SU-DHL-6 (cell line): Measurements from ENCODE around the gene SH3PXD2A.

Source experiments
- H2AFZ ChIP-seq: fragments of 200-600 bp; sonication (generic); 2 replicates; pipeline ENCODE4 v1.6.1; 2014; ENCODE audit warnings: low read depth, mild to moderate bottlenecking, moderate library complexity, mixed read lengths, antibody characterized with exemption, low read length; ENCODE audit not compliant: severe bottlenecking
- H3F3A ChIP-seq: fragments of 200-600 bp; shearing (Covaris generic); 2 replicates; pipeline ENCODE4 v1.6.0; 2016; ENCODE audit warnings: antibody characterized with exemption, mild to moderate bottlenecking; ENCODE audit not compliant: insufficient read depth
- H3K27ac ChIP-seq: fragments of 200-600 bp; sonication (generic); 2 replicates; pipeline ENCODE4 v1.5.1; 2016; ENCODE audit warnings: low read depth, mild to moderate bottlenecking, low read length, moderate library complexity, mixed read lengths
- H3K27me3 ChIP-seq: fragments of 200-600 bp; sonication (generic), shearing (Covaris generic); 2 replicates; pipeline ENCODE4 v1.6.0; 2014; ENCODE audit warnings: mild to moderate bottlenecking, low read length
- H3K36me3 ChIP-seq: fragments of 200-600 bp; sonication (generic); 2 replicates; pipeline ENCODE4 v1.6.1; 2014; ENCODE audit warnings: mild to moderate bottlenecking, low read length, mixed read lengths
- H3K4me2 ChIP-seq: fragments of 300-600, 200-600 bp; shearing (Covaris generic), sonication (generic); 2 replicates; pipeline ENCODE4 v1.6.0; 2014; ENCODE audit warnings: low read length, low read depth, mild to moderate bottlenecking; ENCODE audit not compliant: poor library complexity, severe bottlenecking
- H3K4me3 ChIP-seq: fragments of 200-600 bp; sonication (generic); 2 replicates; pipeline ENCODE4 v1.5.1; 2014; ENCODE audit warnings: antibody characterized with exemption, low read length, mild to moderate bottlenecking, mixed read lengths; ENCODE audit not compliant: insufficient read depth, poor library complexity, severe bottlenecking
- H3K79me2 ChIP-seq: fragments of 200-600 bp; sonication (generic); 2 replicates; pipeline ENCODE4 v1.6.1; 2014; ENCODE audit warnings: mild to moderate bottlenecking, low read length, moderate library complexity; ENCODE audit not compliant: insufficient read depth
- H3K9ac ChIP-seq: fragments of 200-600 bp; sonication (generic); 2 replicates; pipeline ENCODE4 v1.7.0; 2014; ENCODE audit warnings: mild to moderate bottlenecking, low read length
- H3K9me2 ChIP-seq: fragments of 200-600 bp; sonication (generic); replicated peaks from 2 replicates; pipeline ENCODE4 v1.6.1; 2014; ENCODE audit warnings: low read length; ENCODE audit not compliant: insufficient read depth
- H3K9me3 ChIP-seq: fragments of 200-600 bp; sonication (generic); 2 replicates; pipeline ENCODE4 v1.6.1; 2014; ENCODE audit warnings: low read length, mixed read lengths; ENCODE audit not compliant: insufficient read depth
- H4K20me1 ChIP-seq: fragments of 200-600 bp; sonication (generic); 2 replicates; pipeline ENCODE4 v1.6.1; 2014; ENCODE audit warnings: low read depth, mild to moderate bottlenecking, antibody characterized with exemption, low read length, moderate library complexity, mixed read lengths
- CTCF ChIP-seq: fragments of 200-600 bp; sonication (generic); IDR thresholded peaks from one replicate; pipeline ENCODE4 v1.5.1; 2017; ENCODE audit warnings: antibody characterized with exemption, mild to moderate bottlenecking, low read length, moderate library complexity; ENCODE audit not compliant: insufficient read depth, poor library complexity, severe bottlenecking
- EZH2phosphoT487 ChIP-seq: fragments of 200-600 bp; sonication (generic), shearing (Covaris generic); conservative IDR thresholded peaks from 2 replicates; pipeline ENCODE4 v1.6.1; 2018; ENCODE audit warnings: mild to moderate bottlenecking, antibody characterized with exemption, low read length, moderate library complexity, mixed read lengths

Gene SH3PXD2A

GRCh38 chr10:103790580-103790979, 64.8 kb downstream of the SH3PXD2A start:
- H3K9ac ChIP-seq = no peak overlapping the region
- H3K9me2 ChIP-seq = no peaks in the 10 kb centered on the region
- no peaks in the 10 kb centered on the region for H3K27me3 ChIP-seq
- H2AFZ ChIP-seq = no peak overlapping the region
- H3F3A ChIP-seq = no peaks in the 10 kb centered on the region
- no peak overlapping the region for H3K27ac ChIP-seq
- H3K79me2 ChIP-seq = no peaks in the 10 kb centered on the region
- H3K36me3 ChIP-seq = no peaks in the 10 kb centered on the region
- TF ChIP-seq CTCF = no peak
- no peak for TF ChIP-seq EZH2phosphoT487
- no peak overlapping the region for H3K4me3 ChIP-seq
- H3K9me3 ChIP-seq = no peaks in the 10 kb centered on the region
- no peaks in the 10 kb centered on the region for H4K20me1 ChIP-seq
- no peak overlapping the region for H3K4me2 ChIP-seq

GRCh38 chr10:103789771-103790201, 65.6 kb downstream of the SH3PXD2A start:
- Histone ChIP-seq H3K79me2 (no peaks in the 10 kb centered on the region), H3K36me3 (no peaks in the 10 kb centered on the region), H3K4me2 (no peak overlapping the region), H3K27me3 (no peaks in the 10 kb centered on the region), H3K9me3 (no peaks in the 10 kb centered on the region), H3K9me2 (no peaks in the 10 kb centered on the region), H4K20me1 (no peaks in the 10 kb centered on the region), H3K27ac (no peak overlapping the region), H3K4me3 (no peak overlapping the region), H3K9ac (no peak overlapping the region), H3F3A (no peaks in the 10 kb centered on the region), H2AFZ (no peak overlapping the region)
- TF ChIP-seq EZH2phosphoT487 (no peak), CTCF (no peak)

GRCh38 chr10:103789161-103789560, 66.2 kb downstream of the SH3PXD2A start:
- H3F3A ChIP-seq = no peaks in the 10 kb centered on the region
- H3K9me3 ChIP-seq = no peaks in the 10 kb centered on the region
- no peaks in the 10 kb centered on the region for H3K27me3 ChIP-seq
- no peaks in the 10 kb centered on the region for H3K9me2 ChIP-seq
- TF ChIP-seq CTCF (no peak), EZH2phosphoT487 (no peak)
- no peaks in the 10 kb centered on the region for H3K79me2 ChIP-seq
- no peak overlapping the region for H2AFZ ChIP-seq
- H3K4me2 ChIP-seq = no peak overlapping the region
- H4K20me1 ChIP-seq = no peaks in the 10 kb centered on the region
- no peak overlapping the region for H3K4me3 ChIP-seq
- no peak overlapping the region for H3K9ac ChIP-seq
- H3K27ac ChIP-seq = no peak overlapping the region
- no peaks in the 10 kb centered on the region for H3K36me3 ChIP-seq
